T-helper 2 cell (primary cell): ENCODE data around the gene RARA.
A peak's percentile ranks its signal among the peaks of the same experiment; 100 is the strongest.
"Not testable (repeated sequence)": the region's sequence is repeated elsewhere in the genome, so short reads cannot be mapped to it uniquely, and the experiment has no call there.

ENCODE experiments used
- DNase-seq, 5 experiments: peaks; one replicate each; pipeline versions ENCODE4 v3.0.0 to v3.0.0-alpha.2; 2012 to 2022

The RARA gene

DNA sequence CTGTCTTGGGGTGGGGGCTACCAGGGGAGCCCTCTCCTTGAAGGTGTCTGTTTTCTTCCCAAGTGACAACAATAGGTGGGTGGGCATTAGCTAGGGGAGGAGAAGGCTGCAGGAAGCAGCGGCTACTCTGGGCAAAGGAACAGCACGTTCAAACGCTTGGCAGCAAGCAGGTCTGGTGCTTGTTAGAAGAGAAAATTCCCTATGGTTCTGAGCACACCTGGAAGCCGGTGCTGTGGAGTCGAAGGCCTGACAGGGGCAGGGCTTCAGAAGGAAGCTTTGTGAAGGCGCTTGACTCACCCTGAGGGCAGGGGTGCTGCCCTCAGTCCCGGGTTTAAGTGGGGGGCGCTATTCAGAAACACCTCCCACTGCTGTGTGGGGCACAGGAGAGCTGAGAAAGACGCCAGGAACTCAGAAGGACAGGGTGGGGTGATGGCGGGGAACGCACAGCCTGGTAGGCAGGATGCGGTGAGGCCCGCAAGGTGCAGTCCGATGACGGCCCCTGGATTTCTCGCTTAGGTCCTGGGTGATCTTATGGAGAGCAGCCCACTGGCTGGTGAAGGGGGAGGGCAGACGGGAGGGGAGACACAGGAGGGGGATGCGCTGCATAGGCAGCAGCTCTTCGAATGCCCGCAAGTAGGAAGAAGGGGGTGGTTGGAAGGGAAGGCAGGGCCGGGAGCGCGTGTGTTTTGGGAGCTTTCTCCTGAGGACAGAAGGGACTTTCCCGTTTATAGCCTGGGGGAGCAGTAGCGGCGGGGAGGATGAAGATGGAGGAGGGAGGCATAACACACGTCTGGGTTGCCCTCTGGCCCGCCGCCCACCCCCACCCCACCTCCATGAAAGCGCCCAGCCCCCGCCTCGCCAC is 52.3 kb downstream of the RARA start:
- no peak for DNase-seq

DNA sequence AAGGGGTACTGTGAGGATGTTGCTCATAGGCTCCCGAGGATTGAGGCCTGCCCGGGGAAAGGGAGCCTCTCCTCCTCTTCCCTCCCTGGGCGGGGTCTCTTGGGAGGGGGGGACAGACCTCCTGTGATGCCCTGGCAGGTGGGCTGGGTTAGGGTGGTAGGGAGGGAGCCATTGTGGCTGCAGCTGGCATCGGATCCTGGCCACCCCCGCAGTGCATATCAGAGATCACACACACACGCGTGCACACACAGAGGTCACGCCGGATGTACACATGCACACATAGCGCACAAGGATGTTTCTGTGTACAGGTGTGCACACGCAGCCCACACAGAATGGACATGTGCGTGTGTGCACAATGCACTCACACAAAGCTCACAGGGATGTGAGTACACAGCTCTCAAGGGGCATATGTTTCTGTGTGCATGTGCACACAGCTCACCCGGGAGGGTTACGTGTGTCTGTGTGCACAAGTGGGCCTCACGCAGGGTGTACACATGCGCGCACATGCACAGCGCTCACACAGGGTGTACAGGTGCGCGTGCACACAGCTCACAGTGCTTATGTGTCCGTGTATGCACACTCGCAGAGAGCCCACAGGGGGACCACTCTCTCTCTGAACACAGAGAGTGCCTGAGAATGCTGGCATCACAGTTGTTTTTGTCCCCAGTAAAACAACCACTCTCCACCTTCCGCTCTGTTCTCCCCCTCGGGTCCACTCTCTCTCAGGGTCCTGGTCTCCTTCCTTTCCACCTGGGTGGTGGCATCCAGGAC is 53.1 kb downstream of the RARA start:
- no peak for DNase-seq

GRCh38 chr17:40362696-40363110 is 53.7 kb downstream of the RARA start:
- peak; percentile 49 to 91 (median 66) for DNase-seq

DNA sequence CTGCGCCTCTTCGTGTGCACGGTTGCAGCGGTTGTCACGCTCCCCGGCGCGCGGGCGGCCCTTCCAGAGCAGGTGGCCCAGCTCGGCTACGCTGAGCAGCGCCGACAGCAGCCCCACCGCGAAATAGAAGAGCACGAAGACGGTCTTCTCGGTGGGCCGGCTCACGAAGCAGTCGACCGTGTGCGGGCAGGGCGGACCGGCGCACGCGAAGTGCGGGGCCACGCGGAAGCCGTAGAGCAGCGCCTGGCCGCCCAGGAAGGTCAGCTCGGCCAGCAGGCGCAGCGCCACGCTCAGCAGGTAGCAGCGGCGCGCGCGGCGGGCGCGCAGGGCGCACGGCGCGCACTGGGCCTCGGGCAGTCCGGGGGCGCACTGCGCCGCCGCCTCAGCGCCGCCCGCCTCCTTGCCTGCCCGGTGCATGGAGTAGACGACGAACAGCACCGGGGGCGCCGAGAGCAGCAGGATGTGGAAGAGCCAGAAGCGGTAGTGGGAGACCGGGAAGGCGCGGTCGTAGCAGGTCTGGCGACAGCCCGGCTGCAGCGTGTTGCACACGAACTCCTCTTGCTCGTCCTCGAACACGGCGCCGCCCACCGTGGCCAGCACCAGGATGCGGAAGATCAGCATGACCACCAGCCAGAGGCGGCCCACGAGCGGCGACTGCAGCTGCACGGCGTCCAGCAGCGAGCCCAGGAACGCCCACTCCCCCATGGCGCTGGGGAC is 54.3 kb downstream of the RARA start:
- DNase-seq = peak in 1 of 5 experiments; percentile 71

GRCh38 chr17:40364121-40364861 is 55.3 kb downstream of the RARA start, which contains the start of gene GJD3:
Gene GJD3 (minus strand): TSS chr17:40364737. CDS start chr17:40363815, 922 bp downstream.
- no peak for DNase-seq

GRCh38 chr17:40364906-40365305 is 55.9 kb downstream of the RARA start:
- DNase-seq = no peak

DNA sequence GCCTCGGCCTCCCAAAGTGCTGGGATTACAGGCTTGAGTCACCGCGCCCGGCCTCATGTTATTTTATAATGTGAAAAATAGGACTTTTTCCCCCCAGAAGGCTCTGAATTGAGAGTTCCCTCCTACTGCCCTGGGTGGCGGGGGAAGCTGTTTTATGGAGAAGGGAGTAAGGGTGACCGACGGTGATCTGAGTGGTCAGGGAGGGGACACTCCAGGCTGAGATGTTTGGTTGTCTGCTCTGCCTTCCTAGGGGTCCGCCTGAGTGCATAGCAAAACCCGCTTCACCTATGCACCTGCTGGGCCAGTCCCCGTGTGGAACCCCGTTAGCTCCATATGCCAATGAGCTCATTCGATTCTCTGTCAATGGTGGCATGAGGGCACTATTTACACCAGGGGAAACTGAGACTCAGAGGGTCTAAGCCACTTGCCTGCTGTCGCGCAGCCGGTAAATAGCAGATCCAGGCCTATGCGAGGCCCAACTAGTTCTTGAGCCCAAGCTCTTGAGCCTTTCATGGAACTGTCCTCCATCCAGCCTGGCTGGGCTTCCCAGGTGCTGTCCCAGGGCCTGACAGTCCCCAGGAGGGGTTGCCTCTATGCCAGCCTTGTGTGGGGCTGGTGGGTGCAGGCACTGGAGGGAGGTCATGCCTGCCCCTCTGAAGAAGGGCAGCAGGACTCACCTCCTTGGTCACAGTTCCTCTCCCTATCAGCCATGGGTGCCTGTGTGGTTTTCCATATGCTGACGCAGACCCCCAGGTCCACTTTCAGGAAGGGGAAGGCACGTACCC is 57.3 kb downstream of the RARA start:
- DNase-seq = no peak

- DNase-seq = no peak
These were observed 58.0 kb downstream of the RARA start for GRCh38 chr17:40366861-40367518.

GRCh38 chr17:40367728-40368127 is 58.7 kb downstream of the RARA start:
- DNase-seq = not testable (repeated sequence)

GRCh38 chr17:40369923-40370322 is 60.9 kb downstream of the RARA start:
- DNase-seq = no peak

GRCh38 chr17:40371261-40371929 is 62.4 kb downstream of the RARA start:
- DNase-seq = peak in 2 of 5 experiments; percentile 38 to 71

GRCh38 chr17:40372031-40372430 is 63.1 kb downstream of the RARA start:
- no peak for DNase-seq

DNA sequence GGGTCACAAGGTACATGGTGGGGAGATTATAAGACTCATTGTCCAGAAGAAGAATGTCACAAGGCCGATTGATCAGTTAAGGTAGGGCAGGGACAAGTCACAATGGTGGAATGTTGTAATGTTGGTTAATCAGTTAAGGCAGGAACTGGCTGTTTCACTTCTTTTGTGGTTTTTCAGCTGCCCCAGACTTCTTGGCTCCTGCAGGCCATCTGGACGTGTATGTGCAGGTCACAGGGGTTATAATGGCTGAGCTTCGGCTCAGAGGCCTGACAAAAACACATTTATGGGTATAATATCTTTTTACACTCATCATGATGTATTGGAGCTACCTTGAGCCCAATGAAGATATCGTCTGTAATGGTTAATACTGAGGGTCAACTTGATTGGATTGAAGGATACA is 63.7 kb downstream of the RARA start:
- not testable (repeated sequence) for DNase-seq

DNA sequence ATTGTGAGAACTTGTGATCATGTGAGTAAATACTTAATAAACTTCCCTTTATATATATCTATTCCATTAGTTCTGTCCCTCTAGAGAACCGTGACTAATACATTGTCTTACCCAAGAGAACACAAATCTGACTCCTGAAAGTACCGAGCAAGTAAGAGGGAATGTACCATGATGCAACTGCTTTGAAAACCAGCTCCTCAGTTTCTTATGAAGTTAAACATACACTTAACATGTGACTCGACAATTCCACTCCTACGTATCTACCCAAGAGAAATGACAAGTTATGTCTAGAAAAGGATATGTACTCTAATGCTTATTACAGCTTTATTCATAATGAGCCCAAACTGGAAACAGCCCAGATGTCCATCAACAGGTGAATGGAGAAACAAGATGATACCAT is 64.3 kb downstream of the RARA start:
- DNase-seq = no peak

DNA sequence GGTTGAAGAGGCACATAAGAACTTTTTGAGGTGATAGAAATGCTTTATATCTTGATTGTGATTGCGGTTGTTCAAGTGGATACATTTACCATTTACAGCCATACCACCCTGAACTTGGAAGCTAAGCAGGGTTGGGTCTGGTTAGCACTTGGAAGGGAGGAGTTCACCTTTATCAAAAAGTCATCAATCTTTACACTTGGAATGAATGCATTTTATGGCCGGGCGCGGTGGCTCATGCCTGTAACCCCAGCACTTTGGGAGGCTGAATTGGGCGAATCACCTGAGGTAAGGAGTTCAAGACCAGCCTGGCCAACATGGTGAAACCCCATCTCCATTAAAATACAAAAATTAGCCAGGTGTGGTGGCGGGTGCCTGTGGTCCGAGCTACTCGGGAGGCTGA is 65.0 kb downstream of the RARA start:
- DNase-seq = no peak

DNA sequence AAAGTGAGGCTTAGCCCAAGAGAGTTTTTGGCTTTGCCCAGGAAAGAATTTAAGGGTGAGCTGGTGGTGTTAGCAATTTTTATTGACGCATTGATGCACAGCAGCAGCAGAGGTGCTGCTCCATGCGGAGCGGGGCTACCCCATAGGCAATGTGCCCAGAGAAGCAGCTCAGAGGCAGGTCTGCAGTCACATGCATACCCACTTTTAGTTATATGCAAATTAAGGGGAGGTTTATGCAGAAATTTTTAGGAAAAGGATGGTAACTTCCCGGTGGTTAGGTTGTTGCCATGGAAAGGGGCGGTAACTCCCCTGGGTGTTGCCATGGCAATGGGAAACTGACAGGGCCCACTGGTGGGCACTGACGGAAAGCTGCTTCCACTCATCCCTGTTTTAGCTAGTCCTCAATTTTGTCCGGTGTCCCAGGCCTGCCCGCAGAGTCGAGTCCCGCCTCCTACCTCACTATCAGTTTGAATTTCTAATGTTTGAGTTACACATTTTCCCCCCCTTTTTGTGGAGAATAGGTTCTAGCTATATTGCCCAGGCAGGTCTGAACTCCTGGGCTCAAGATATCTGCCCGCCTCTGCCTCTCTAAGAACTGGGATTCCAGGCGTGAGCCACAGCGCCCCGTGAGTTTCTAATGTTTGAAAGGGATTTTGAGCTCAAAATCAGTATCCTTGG is 66.0 kb downstream of the RARA start:
- no peak for DNase-seq

- not testable (repeated sequence) for DNase-seq
These were observed 66.8 kb downstream of the RARA start for GRCh38 chr17:40375786-40376185.

GRCh38 chr17:40376541-40376940 is 67.6 kb downstream of the RARA start:
- not testable (repeated sequence) for DNase-seq

- DNase-seq = no peak
These were observed 68.9 kb downstream of the RARA start for GRCh38 chr17:40377832-40378231.

- DNase-seq = no peak
These were observed 70.0 kb downstream of the RARA start for GRCh38 chr17:40378966-40379365.
